Measurements from ENCODE around the gene ABLIM2.

ABLIM2 gene

GRCh38 chr4:8023696-8024033, 134.9 kb downstream of the ABLIM2 start:
- no peak for DNase-seq (ENCODE audit: low read depth)
- no peak for TF ChIP-seq CTCF (conservative IDR thresholded peaks at IDR 0.05; ENCODE audit: control insufficient read depth, insufficient read depth, low read depth, low read length)
- no peak overlapping the region for H3K4me3 ChIP-seq (ENCODE audit: control insufficient read depth, low read depth, low read length)

DNA sequence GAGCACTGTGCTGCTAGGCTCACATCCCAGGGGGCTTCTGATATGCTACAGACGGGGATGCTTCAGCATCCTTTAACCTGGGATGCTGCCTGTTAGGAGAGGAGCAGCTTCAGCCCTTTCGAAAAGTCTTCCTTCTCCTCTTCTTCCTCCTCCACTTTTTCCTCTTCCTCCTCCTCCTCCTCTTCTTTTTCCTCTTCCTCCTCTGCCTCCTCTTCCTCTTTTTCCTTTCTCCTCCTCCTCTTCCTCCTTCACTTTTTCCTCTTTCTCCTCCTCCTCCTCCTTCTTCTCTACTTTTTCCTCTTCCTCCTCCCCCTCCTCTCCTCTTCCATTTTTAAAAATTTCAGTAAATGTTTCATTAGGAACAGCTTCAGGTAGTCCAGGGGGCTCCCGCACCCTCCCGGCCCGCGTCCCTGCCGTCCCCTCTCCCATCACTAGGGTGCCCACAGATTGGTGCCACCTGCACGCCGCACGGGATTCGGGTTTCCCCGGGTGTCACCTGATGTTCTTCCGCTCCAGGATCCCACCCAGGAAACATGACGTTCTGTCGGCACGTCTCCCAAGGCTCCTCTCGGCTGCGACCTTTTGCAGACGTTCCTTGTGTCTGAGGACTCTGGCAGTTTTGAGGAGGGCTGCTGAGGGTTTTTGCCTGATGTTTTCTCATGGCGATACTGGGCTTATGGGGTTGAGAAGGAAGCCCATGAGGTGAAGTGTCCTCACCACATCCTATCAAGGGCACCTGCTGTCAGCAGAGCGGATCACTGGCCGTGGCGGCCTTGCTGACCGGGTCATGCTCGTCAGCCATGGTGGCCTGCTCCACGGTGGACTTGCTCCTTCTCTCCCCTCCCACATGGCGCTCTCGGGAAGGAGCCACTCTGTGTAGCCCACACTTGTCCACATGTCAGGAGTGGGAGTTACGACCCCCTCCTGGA, 135.6 kb downstream of the ABLIM2 start:
- no peak overlapping the region for H3K4me3 ChIP-seq (ENCODE audit: control insufficient read depth, low read depth, low read length)
- DNase-seq (ENCODE audit: low read depth): no peak
- TF ChIP-seq CTCF (conservative IDR thresholded peaks at IDR 0.05; ENCODE audit: control insufficient read depth, insufficient read depth, low read depth, low read length): no peak

GRCh38 chr4:8021796-8022195, 136.8 kb downstream of the ABLIM2 start:
- no peak for DNase-seq (ENCODE audit: low read depth)
- no peak overlapping the region for H3K4me3 ChIP-seq (ENCODE audit: control insufficient read depth, low read depth, low read length)
- TF ChIP-seq CTCF (conservative IDR thresholded peaks at IDR 0.05; ENCODE audit: control insufficient read depth, insufficient read depth, low read depth, low read length): no peak

DNA sequence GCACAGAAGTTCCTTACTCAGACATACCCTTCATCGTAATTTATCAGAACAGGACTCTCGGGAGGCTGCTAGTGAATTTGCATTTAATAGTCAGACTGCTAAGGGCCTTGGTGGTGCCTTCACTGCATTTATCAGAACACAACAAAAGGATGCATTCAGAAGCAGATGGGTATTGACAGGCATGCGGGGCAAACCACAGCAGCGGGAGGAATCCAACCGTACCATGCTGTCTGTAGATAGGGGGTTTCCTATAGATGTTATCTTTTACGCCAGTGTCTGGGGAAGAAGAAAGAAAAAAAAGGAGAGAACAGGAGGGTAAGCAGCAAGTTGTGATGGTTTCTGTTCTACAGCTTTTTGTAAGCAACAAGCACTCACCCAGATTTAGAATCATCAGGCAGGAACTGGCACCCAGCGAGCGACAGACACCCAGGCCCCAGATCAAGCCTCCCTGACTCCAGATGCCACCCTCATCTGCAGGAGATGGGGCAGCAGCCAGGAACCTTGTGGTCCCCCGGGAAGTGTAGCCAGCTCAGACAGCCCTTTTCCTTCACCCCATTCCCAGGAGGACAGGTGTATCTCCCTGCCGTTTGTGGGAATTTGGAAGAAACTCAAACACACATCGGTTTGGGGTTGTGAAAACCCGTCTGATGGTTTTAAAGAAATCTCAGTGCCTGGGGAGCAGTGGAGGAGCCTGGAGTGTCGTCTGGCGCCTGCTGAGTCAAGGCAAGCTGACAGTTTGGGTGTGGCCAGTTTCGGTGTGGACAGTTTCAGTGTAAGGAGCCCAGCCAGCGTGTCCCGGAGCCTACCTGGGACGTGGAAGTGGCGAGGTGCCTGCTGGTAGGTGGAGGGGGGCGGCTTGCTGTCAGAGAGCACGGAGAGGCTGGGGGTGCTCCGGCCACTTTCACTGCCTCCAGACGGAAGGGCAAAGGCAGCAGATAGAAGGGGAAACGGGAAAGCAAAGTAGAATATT, 138.9 kb downstream of the ABLIM2 start:
- DNase-seq (ENCODE audit: low read depth): no peak
- no peak overlapping the region for H3K4me3 ChIP-seq (ENCODE audit: control insufficient read depth, low read depth, low read length)
- no peak for TF ChIP-seq CTCF (conservative IDR thresholded peaks at IDR 0.05; ENCODE audit: control insufficient read depth, insufficient read depth, low read depth, low read length)

GRCh38 chr4:8016527-8016926, 142.1 kb downstream of the ABLIM2 start:
- H3K4me3 ChIP-seq (ENCODE audit: control insufficient read depth, low read depth, low read length): no peak overlapping the region
- DNase-seq (ENCODE audit: low read depth): no peak
- no peak for TF ChIP-seq CTCF (conservative IDR thresholded peaks at IDR 0.05; ENCODE audit: control insufficient read depth, insufficient read depth, low read depth, low read length)

GRCh38 chr4:8015512-8015911, 143.1 kb downstream of the ABLIM2 start:
- TF ChIP-seq CTCF (conservative IDR thresholded peaks at IDR 0.05; ENCODE audit: control insufficient read depth, insufficient read depth, low read depth, low read length): peak; percentile 45
- H3K4me3 ChIP-seq (ENCODE audit: control insufficient read depth, low read depth, low read length): no peak overlapping the region
- peak; percentile 14 for DNase-seq (ENCODE audit: low read depth)

Data from fibroblast of mammary gland (primary cell).